SIG-M5 treated with dmso at 0.1 percent for 504 hours (cell line): Measurements from ENCODE around the gene SCYL1.

ENCODE experiments used
- DNase-seq: peaks from one replicate; lab custom pipeline; 2025; ENCODE audit not compliant: unreplicated experiment; lab: John Stamatoyannopoulos, UW

Gene SCYL1

GRCh38 chr11:65535102-65535501 is 10.2 kb downstream of the SCYL1 start:
- DNase-seq: no peak

- DNase-seq: no peak
Observed at GRCh38 chr11:65536412-65537295, 11.8 kb downstream of the SCYL1 start.

DNA sequence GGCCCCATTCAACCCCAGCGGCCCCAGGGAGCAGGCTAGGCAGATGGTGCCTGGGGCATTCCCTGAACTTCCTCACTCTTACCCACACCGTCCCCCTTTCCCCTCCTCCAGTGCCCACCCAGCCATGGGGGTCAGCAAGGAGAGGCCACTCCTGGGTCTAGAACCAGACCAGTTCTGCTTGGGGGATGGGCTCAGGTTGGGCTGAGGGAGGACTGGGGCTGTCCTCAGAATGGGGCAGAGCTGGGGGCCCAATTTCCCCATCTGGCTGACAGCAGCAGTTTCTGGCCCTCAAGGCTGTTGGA is 12.4 kb downstream of the SCYL1 start:
- DNase-seq: no peak

- no peak for DNase-seq
Observed at GRCh38 chr11:65537620-65538231, 12.8 kb downstream of the SCYL1 start.

GRCh38 chr11:65538232-65538914 is 13.5 kb downstream of the SCYL1 start:
- DNase-seq: no peak

- no peak for DNase-seq
Observed at GRCh38 chr11:65538915-65539743, 14.2 kb downstream of the SCYL1 start.

DNA sequence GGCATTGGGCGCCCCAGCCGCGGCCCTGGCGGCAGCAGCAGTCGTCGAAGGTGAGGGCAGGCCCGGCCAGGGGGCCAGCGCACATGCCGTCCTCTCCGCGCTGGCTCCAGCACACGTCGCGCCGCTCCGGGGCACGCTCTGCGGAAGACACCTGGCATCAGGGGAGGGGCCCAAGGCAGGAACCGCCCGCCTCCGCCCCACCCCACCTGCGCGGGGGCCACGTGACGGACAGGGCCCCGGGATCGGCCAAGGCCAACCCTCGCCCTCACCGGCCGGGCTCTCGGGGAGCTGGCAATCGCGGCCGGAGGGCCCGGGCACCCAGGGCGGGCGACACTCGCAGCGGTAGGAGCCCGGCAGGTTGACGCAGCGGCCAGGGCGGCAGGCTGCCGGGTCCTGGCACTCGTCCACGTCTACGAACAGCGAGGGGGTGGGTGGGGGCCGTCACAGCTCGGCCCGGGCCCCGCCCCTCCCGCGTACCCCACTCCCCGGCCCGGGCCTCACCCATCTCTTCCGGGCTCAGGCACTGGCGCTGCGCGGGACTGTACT is 14.9 kb downstream of the SCYL1 start:
- DNase-seq: no peak

DNA sequence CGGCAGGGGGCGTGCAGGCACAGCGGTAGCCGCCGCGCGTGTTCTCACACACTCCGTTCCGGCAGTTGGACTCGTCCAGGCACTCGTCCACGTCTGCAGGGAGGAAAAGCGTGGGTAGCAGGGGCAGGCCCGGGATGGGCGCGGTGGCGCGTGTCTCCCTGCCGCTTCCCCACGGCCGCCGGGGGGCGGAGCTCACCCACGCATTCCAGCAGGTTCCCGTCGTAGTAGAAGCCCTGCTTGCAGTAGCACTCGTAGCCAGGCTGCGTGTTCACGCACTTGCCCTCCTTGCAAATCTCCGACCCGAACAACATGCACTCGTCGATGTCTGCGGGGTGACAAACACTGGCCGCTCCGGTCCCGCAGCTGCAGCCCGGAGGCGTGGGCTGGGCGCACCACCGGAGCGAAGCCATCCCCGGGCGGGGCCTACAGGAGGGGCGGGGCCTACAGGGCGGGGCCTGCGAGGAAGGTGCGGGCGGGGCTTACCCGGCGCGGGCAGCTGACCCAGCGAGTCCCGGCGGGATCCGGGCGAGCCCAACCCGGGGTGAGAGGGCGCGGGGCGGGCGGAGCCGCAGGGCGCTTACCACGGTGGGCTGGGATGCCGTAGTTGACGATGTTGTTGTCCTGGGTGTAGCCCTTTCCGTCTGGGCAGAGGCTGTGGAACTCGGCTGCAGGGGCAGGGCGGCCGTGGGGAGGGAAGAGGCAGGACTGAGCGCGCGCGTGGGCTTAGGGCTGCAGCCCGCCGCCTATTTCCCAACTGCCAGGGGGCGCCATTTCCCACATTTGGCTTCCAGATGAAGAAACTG is 15.6 kb downstream of the SCYL1 start:
- peak; percentile 85 for DNase-seq

- DNase-seq: peak; percentile 24
Observed at GRCh38 chr11:65541093-65541982, 16.5 kb downstream of the SCYL1 start.

DNA sequence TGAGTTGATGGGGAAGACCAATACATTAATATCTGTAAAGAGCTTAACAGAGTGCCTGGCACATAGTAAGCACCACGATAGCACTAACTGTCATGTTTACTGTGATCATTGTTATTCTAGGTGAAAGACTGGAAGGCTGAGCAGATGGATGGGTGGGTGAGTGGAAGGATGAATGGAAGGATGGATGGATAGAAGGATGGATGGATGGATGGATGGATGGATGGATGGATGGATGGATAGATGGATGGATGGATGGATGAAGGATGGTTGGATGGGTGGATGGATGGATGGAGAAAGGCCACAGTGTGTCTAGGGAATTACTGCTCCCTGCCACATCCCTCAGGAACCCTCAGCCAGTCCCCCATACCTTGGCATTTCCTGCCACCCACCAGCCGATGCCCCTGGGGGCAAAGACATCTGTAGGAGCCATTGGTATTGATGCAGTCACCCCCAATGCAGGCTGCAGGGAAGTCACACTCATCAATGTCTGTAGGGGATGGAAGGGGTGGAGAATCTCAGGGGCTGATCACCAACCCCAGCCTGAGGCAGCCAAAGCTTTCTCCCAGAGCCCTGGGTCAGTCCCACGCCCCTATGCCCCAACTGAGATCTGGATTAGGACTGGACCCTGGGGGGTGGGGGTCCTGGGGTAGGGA is 18.0 kb downstream of the SCYL1 start:
- DNase-seq: no peak

- no peak for DNase-seq
Observed at GRCh38 chr11:65545853-65546216, 21.0 kb downstream of the SCYL1 start.

DNA sequence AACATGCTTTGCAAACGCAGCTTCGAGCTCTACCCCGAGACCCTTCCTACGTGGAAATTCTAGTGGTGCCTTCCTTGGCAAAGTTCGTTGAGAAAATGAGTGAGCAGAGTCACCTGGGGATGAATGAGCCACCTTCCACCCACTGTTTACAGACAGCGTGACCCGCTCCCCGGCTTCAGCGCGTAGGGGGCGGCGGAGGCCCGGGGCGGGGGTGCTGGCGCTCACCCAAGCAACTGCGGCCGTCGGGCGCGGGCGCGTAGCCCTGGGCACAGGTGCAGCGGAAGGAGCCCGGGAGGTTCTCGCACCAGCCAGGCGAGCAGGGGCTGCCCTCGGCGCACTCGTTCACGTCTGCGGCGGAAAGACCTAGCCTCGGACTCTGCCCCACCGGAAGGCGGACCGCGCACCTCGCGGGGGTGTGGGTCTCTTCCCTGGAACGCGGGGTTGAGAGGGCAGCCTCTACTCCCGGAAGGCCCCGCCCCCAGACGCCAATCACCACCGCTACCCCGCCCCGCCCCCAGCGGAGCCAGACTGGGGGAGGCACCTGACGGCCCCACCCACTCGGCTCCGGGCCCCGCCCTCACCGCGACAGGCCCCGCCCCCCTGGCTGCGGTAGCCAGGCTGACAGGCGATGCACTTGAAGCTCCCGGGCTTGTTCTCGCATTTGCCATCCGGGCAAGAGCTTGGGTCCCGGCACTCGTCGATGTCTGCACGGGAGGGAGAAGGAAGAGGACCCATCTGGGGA is 21.5 kb downstream of the SCYL1 start:
- DNase-seq: peak; percentile 78

GRCh38 chr11:65547446-65548125 is 22.7 kb downstream of the SCYL1 start:
- no peak for DNase-seq

- DNase-seq: no peak
Observed at GRCh38 chr11:65548395-65548794, 23.5 kb downstream of the SCYL1 start.

- no peak for DNase-seq
Observed at GRCh38 chr11:65549096-65549495, 24.2 kb downstream of the SCYL1 start.

DNA sequence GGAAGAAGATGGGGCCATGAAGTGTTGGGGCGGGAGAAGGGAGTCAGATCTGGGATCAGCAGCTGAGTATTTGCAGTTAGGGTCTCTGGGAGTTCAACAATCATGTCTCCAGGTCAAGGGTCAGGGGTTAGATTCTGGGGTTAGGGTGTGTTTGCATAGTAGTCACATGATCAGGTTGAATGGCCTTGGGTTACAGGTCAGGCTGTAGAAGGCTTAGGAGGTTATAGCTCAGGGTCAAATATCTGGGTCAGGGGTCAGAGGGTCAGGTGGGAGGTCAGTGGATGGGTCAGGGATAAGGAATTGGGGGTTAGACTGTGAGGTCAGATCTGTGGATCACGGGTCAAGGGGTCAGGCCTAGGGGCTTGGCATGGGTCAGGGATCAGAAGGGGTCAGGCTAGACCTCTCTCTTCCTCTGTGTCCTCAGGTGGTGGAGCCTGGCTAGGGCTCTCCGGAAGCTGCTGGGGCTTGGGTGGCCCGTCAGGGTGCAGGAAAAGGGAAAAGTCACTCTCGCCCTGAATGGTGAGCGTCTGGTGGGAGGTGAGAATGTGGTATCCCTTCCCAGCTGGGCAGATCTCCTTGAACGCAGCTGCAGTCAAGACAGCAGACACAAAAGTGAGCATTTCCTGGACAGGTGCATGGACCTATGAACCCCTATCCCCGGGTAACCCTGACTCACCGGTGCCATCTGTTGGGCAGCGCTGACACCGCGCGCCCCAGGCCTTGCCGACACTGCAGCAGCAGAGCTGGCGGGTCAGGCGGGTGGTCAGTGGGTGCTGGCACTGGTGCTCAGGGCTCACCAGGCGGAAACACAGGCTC is 26.9 kb downstream of the SCYL1 start:
- peak; percentile 60 for DNase-seq
